ENCODE measurements around the gene LHPP. TPM values are rescaled to one million over a fixed set of nuclear protein-coding genes. Genes with fewer than 3 reads are reported as not detected.

The LHPP gene
- total RNA-seq, 1 experiment from 2014 or later: 6.6 TPM

DNA sequence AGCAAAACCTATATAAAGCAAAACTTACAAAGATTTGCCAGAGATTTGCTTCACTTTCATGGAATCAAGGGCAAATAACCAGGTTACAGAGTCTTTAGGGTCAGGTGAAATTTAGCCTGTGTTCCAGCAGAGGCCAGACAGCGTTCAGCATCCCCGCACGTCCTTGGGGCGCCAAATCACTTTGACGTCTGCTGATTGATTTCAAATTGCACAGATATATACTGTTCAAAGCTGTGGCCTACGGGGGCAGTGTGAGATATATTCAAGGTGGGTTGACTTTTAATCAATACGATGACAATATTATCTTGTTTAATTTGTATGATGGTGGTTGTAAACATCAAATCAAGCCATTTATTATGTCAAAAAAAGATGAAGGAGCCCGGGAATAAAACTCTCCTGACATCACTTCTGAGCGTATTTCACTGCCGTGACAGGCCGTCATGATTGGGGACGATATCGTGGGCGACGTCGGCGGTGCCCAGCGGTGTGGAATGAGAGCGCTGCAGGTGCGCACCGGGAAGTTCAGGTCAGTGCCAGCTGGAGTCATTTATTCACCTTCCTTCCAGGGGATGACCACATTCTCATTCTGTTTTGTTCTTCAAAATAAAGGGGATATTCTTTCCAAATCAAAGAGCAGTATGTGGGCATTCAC is 55.2 kb downstream of the LHPP start:
- no peaks in the 10 kb centered on the region for H4K20me1 ChIP-seq (ENCODE audit: low read length)
- no TSS peak for BruUV-seq (replicated peaks)
- H3K4me2 ChIP-seq (ENCODE audit: low read length): no peak overlapping the region
- no peaks in the 10 kb centered on the region for H3K4me1 ChIP-seq (ENCODE audit: insufficient read depth, low read length)
- ATAC-seq: no peak
- H3K9me2 ChIP-seq (replicated peaks; ENCODE audit: low read length): no peaks in the 10 kb centered on the region
- no peaks in the 10 kb centered on the region for H3F3A ChIP-seq (ENCODE audit: low read length, unreplicated experiment)
- ChIA-PET CTCF (no interaction called here), POLR2A (ENCODE audit: unreplicated experiment) (no interaction called here)
- H3K36me3 ChIP-seq (ENCODE audit: low read depth, low read length): no peaks in the 10 kb centered on the region
- H2AFZ ChIP-seq (ENCODE audit: low read length): no peak overlapping the region
- H3K79me2 ChIP-seq (ENCODE audit: low read length): no peaks in the 10 kb centered on the region
- intact Hi-C loops (cut with micrococcal nuclease): no loop called here
- no peaks in the 10 kb centered on the region for H3K27me3 ChIP-seq (ENCODE audit: low read length)
- TF ChIP-seq EZH2 (IDR thresholded peaks at IDR 0.05; ENCODE audit: low read length, unreplicated experiment) (no peak), EZH2phosphoT487 (IDR thresholded peaks at IDR 0.05; ENCODE audit: borderline replicate concordance, low read length) (no peak)
- TF ChIP-seq, protein P1, sequence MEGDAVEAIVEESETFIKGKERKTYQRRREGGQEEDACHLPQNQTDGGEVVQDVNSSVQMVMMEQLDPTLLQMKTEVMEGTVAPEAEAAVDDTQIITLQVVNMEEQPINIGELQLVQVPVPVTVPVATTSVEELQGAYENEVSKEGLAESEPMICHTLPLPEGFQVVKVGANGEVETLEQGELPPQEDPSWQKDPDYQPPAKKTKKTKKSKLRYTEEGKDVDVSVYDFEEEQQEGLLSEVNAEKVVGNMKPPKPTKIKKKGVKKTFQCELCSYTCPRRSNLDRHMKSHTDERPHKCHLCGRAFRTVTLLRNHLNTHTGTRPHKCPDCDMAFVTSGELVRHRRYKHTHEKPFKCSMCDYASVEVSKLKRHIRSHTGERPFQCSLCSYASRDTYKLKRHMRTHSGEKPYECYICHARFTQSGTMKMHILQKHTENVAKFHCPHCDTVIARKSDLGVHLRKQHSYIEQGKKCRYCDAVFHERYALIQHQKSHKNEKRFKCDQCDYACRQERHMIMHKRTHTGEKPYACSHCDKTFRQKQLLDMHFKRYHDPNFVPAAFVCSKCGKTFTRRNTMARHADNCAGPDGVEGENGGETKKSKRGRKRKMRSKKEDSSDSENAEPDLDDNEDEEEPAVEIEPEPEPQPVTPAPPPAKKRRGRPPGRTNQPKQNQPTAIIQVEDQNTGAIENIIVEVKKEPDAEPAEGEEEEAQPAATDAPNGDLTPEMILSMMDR (conservative IDR thresholded peaks at IDR 0.05; ENCODE audit: low read depth, low read length): no peak
- H3K9me3 ChIP-seq (ENCODE audit: low read length): no peaks in the 10 kb centered on the region
- DNase-seq: no peak
- H3K27ac ChIP-seq (ENCODE audit: low read length): no peak overlapping the region
- H3K4me3 ChIP-seq (ENCODE audit: low read length): no peak overlapping the region
- H3K9ac ChIP-seq (ENCODE audit: low read length): no peak overlapping the region

DNA sequence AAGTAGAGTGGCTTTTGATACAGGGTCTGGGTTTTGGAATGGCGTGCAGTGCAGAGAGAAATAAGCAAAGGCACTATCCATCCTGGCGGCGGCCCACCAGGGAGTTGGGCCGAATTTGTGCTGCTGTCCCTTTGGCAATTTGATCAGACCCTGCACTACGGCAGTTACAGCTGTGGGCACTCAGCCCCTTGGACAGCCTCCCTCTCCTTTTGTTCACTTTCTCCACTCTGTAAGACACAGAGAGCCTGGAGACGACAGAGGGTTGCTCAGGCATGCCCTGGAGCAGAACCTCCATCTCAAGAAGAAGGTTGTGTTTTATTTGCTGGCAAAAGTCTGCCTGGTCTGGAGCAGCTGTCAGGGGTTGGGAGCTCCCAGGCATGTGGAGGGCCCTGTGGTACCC is 55.8 kb downstream of the LHPP start:
- ATAC-seq (no peak), DNase-seq (no peak)
- Histone ChIP-seq H2AFZ (ENCODE audit: low read length) (no peak overlapping the region), H4K20me1 (ENCODE audit: low read length) (no peaks in the 10 kb centered on the region), H3K9me2 (replicated peaks; ENCODE audit: low read length) (no peaks in the 10 kb centered on the region), H3K27ac (ENCODE audit: low read length) (no peak overlapping the region), H3K4me3 (ENCODE audit: low read length) (no peak overlapping the region), H3K9me3 (ENCODE audit: low read length) (no peaks in the 10 kb centered on the region), H3K9ac (ENCODE audit: low read length) (no peak overlapping the region), H3K4me1 (ENCODE audit: insufficient read depth, low read length) (no peaks in the 10 kb centered on the region), H3K4me2 (ENCODE audit: low read length) (no peak overlapping the region), H3F3A (ENCODE audit: low read length, unreplicated experiment) (no peaks in the 10 kb centered on the region), H3K79me2 (ENCODE audit: low read length) (no peaks in the 10 kb centered on the region), H3K36me3 (ENCODE audit: low read depth, low read length) (no peaks in the 10 kb centered on the region), H3K27me3 (ENCODE audit: low read length) (no peaks in the 10 kb centered on the region)
- ChIA-PET POLR2A (ENCODE audit: unreplicated experiment) (no interaction called here), CTCF (no interaction called here)
- intact Hi-C loops (cut with micrococcal nuclease): no loop called here
- BruUV-seq (replicated peaks): no TSS peak
- TF ChIP-seq, protein P1 (conservative IDR thresholded peaks at IDR 0.05; ENCODE audit: low read depth, low read length): no peak
- TF ChIP-seq EZH2 (IDR thresholded peaks at IDR 0.05; ENCODE audit: low read length, unreplicated experiment): no peak
- no peak for TF ChIP-seq EZH2phosphoT487 (IDR thresholded peaks at IDR 0.05; ENCODE audit: borderline replicate concordance, low read length)

DNA sequence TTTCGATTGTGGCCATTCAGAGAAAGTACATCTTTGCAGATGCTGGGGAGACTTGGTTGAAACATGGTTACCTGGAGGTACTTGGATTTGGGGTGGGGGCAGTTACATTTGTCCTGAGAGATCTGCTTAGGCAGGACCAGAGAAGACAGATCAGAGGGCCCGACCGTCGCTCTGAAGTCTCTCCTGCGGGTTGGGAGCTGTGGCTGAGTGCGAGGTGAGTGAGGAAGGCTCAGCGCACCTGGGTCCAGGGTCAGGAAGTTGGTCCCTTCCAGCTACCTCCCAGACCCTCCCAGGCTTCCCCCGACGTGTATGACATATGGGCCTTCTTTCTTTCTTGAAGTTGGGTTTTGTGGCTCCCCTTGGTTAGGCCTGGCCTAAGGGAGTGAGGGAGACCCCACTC is 56.3 kb downstream of the LHPP start:
- no peaks in the 10 kb centered on the region for H3K9me3 ChIP-seq (ENCODE audit: low read length)
- no peak for ATAC-seq
- intact Hi-C loops (cut with micrococcal nuclease): no loop called here
- H3K79me2 ChIP-seq (ENCODE audit: low read length): no peaks in the 10 kb centered on the region
- no peaks in the 10 kb centered on the region for H3F3A ChIP-seq (ENCODE audit: low read length, unreplicated experiment)
- ChIA-PET CTCF (no interaction called here), POLR2A (ENCODE audit: unreplicated experiment) (no interaction called here)
- H4K20me1 ChIP-seq (ENCODE audit: low read length): no peaks in the 10 kb centered on the region
- H3K27me3 ChIP-seq (ENCODE audit: low read length): no peaks in the 10 kb centered on the region
- H3K9me2 ChIP-seq (replicated peaks; ENCODE audit: low read length): no peaks in the 10 kb centered on the region
- no peaks in the 10 kb centered on the region for H3K36me3 ChIP-seq (ENCODE audit: low read depth, low read length)
- DNase-seq: no peak
- TF ChIP-seq EZH2 (IDR thresholded peaks at IDR 0.05; ENCODE audit: low read length, unreplicated experiment) (no peak), EZH2phosphoT487 (IDR thresholded peaks at IDR 0.05; ENCODE audit: borderline replicate concordance, low read length) (no peak)
- TF ChIP-seq, protein P1 (conservative IDR thresholded peaks at IDR 0.05; ENCODE audit: low read depth, low read length): no peak
- H3K27ac ChIP-seq (ENCODE audit: low read length): no peak overlapping the region
- 0 out of 2 replicates have a peak, but pooled peaks cover under 1% of the 10 kb centered on the region for H3K4me1 ChIP-seq (ENCODE audit: insufficient read depth, low read length)
- BruUV-seq (replicated peaks): no TSS peak
- no peak overlapping the region for H3K4me3 ChIP-seq (ENCODE audit: low read length)
- no peak overlapping the region for H3K4me2 ChIP-seq (ENCODE audit: low read length)
- H2AFZ ChIP-seq (ENCODE audit: low read length): no peak overlapping the region
- no peak overlapping the region for H3K9ac ChIP-seq (ENCODE audit: low read length)
